A673 (cell line): Measurements from ENCODE around the gene FKBP5. TPM values are rescaled to one million over a fixed set of nuclear protein-coding genes. Genes with fewer than 3 reads are reported as not detected.

Source experiments
- BruUV-seq: library from RNA; stranded (reverse); fragments of 400-500 nt; replicated peaks from 2 replicates; lab custom pipeline; 2021; lab: Mats Ljungman, UMichigan
- CTCF ChIA-PET: fragments of 300-600 bp; sonication (Branson Sonifier 250); formaldehyde crosslinking; loops from one replicate; lab custom pipeline; 2022; ENCODE audit warnings: antibody characterized with exemption; lab: Charles Lee
- POLR2A ChIA-PET: fragments of 300-600 bp; sonication (Branson Sonifier 250); formaldehyde crosslinking; loops from one replicate; lab custom pipeline; 2022; ENCODE audit warnings: antibody characterized with exemption; ENCODE audit not compliant: low non-redundant PET; lab: Charles Lee
- DNase-seq: peaks from one replicate; pipeline ENCODE4 v3.0.0-alpha.2; 2015; ENCODE audit warnings: low spot score
- H3K27ac ChIP-seq: fragments of 200-600 bp; sonication (generic); 2 replicates; pipeline ENCODE4 v1.5.1; 2016; ENCODE audit warnings: mixed run types, low read depth, mild to moderate bottlenecking, mixed read lengths, antibody characterized with exemption, low read length; ENCODE audit not compliant: poor library complexity, severe bottlenecking
- H3K27me3 ChIP-seq: fragments of 200-600 bp; sonication (generic); replicated peaks from 2 replicates; pipeline ENCODE4 v1.6.1; 2017; ENCODE audit warnings: mixed run types, low read depth, mild to moderate bottlenecking, mixed read lengths, antibody characterized with exemption, low read length; ENCODE audit not compliant: insufficient read depth, poor library complexity
- H3K36me3 ChIP-seq: fragments of 200-600 bp; sonication (generic); 2 replicates; pipeline ENCODE4 v1.6.1; 2016; ENCODE audit warnings: mixed run types, mild to moderate bottlenecking, mixed read lengths, antibody characterized with exemption, low read length; ENCODE audit not compliant: insufficient read depth, poor library complexity, severe bottlenecking
- H3K4me1 ChIP-seq: fragments of 200-600 bp; sonication (generic); 2 replicates; pipeline ENCODE4 v1.6.1; 2017; ENCODE audit warnings: mixed run types, mild to moderate bottlenecking, mixed read lengths, antibody characterized with exemption, low read length; ENCODE audit not compliant: insufficient read depth, poor library complexity, severe bottlenecking
- H3K4me3 ChIP-seq: fragments of 200-600 bp; sonication (generic); 2 replicates; pipeline ENCODE4 v1.5.1; 2016; ENCODE audit warnings: low read depth, mixed run types, mild to moderate bottlenecking, mixed read lengths, low read length; ENCODE audit not compliant: poor library complexity, severe bottlenecking
- H3K9me3 ChIP-seq: fragments of 200-600 bp; sonication (generic); 2 replicates; pipeline ENCODE4 v1.6.1; 2016; ENCODE audit warnings: mixed run types, low read depth, mild to moderate bottlenecking, mixed read lengths, antibody characterized with exemption, low read length; ENCODE audit not compliant: poor library complexity, severe bottlenecking
- CTCF ChIP-seq: fragments of 300-800, 200-600 bp; sonication (generic); conservative IDR thresholded peaks from 2 replicates; pipeline ENCODE4 v1.5.1; 2017; ENCODE audit warnings: low read depth, mild to moderate bottlenecking, antibody characterized with exemption, low read length, moderate library complexity, mixed read lengths
- EZH2 ChIP-seq: fragments of 200-600 bp; sonication (generic); IDR thresholded peaks from 2 replicates; pipeline ENCODE4 v1.6.1; 2017; ENCODE audit warnings: borderline replicate concordance, low read depth, mild to moderate bottlenecking, mixed read lengths, antibody characterized with exemption, low read length; ENCODE audit not compliant: poor library complexity, severe bottlenecking
- intact Hi-C: fragments of 100-400 bp; cut with micrococcal nuclease; formaldehyde crosslinking; loops from one replicate; pipeline ENCODE4 v1.10.0; 2022; ENCODE audit not compliant: unreplicated experiment
- total RNA-seq: library from RNA; stranded (reverse); gene quantifications from 2 replicates; pipeline ENCODE4 v1.2.3, GENCODE V29; 2021

FKBP5 gene
- total RNA-seq, 1 experiment from 2014 or later: 20.4 TPM

- TF ChIP-seq EZH2 (no peak), CTCF (no peak)
- H3K27me3 ChIP-seq: peaks cover 6% of the 10 kb centered on the region
- CTCF ChIA-PET: no interaction called here
- intact Hi-C loops: no loop called here
- no TSS peak for BruUV-seq
- POLR2A ChIA-PET: no interaction called here
- H3K4me1 ChIP-seq: no peaks in the 10 kb centered on the region
- no peaks in the 10 kb centered on the region for H3K36me3 ChIP-seq
- no peaks in the 10 kb centered on the region for H3K9me3 ChIP-seq
- DNase-seq: no peak
- no peak overlapping the region for H3K4me3 ChIP-seq
- H3K27ac ChIP-seq: no peak overlapping the region
These were observed 121.9 kb downstream of the FKBP5 start for GRCh38 chr6:35566794-35567193.

GRCh38 chr6:35564733-35565132, 124.0 kb downstream of the FKBP5 start:
- POLR2A ChIA-PET: no interaction called here
- intact Hi-C loops: no loop called here
- Histone ChIP-seq H3K9me3 (no peaks in the 10 kb centered on the region), H3K27me3 (peaks cover 6% of the 10 kb centered on the region), H3K27ac (no peak overlapping the region), H3K4me3 (no peak overlapping the region), H3K36me3 (no peaks in the 10 kb centered on the region), H3K4me1 (no peaks in the 10 kb centered on the region)
- TF ChIP-seq EZH2: no peak
- TF ChIP-seq CTCF: no peak
- DNase-seq: no peak
- no TSS peak for BruUV-seq
- CTCF ChIA-PET: interaction anchor here (0.6 kb wide), 1 partner anchor 204 kb away, joined by 4 read pairs; no protein-coding TSS in a partner anchor

- Histone ChIP-seq H3K27me3 (peaks cover 6% of the 10 kb centered on the region), H3K4me1 (no peaks in the 10 kb centered on the region), H3K36me3 (no peaks in the 10 kb centered on the region), H3K9me3 (no peaks in the 10 kb centered on the region), H3K4me3 (no peak overlapping the region), H3K27ac (no peak overlapping the region)
- no TSS peak for BruUV-seq
- peak; percentile 33 for DNase-seq
- TF ChIP-seq EZH2 (no peak), CTCF (no peak)
- ChIA-PET POLR2A (no interaction called here), CTCF (no interaction called here)
- intact Hi-C loops: no loop called here
These were observed 126.7 kb downstream of the FKBP5 start for GRCh38 chr6:35562060-35562459.
